ENCODE results near the gene TSPAN17.
"Not testable (repeated sequence)": the region's sequence is repeated elsewhere in the genome, so short reads cannot be mapped to it uniquely, and the experiment has no call there.

TSPAN17 gene

GRCh38 chr5:176687247-176687646 lies 40.0 kb downstream of the TSPAN17 start:
- no peak for DNase-seq

- DNase-seq = no peak
Observed at GRCh38 chr5:176687881-176688280, 40.6 kb downstream of the TSPAN17 start.

- no peak for DNase-seq
Observed at GRCh38 chr5:176690911-176691310, 43.6 kb downstream of the TSPAN17 start.

- no peak for DNase-seq
Observed at GRCh38 chr5:176691524-176691923, 44.2 kb downstream of the TSPAN17 start.

GRCh38 chr5:176692326-176692725 lies 45.0 kb downstream of the TSPAN17 start:
- no peak for DNase-seq

- no peak for DNase-seq
Observed at GRCh38 chr5:176692839-176693476, 45.7 kb downstream of the TSPAN17 start.

- DNase-seq = no peak
Observed at GRCh38 chr5:176693477-176693851, 46.2 kb downstream of the TSPAN17 start.

- DNase-seq = no peak
Observed at GRCh38 chr5:176694146-176694545, 46.9 kb downstream of the TSPAN17 start.

GRCh38 chr5:176694631-176695030 lies 47.3 kb downstream of the TSPAN17 start:
- no peak for DNase-seq

- DNase-seq = no peak
Observed at GRCh38 chr5:176695073-176695472, 47.8 kb downstream of the TSPAN17 start.

GRCh38 chr5:176697267-176697933 lies 50.1 kb downstream of the TSPAN17 start:
- no peak for DNase-seq

- DNase-seq = no peak
Observed at GRCh38 chr5:176697934-176698538, 50.8 kb downstream of the TSPAN17 start.

- not testable (repeated sequence) for DNase-seq
Observed at GRCh38 chr5:176699446-176699845, 52.2 kb downstream of the TSPAN17 start.

- no peak for DNase-seq
Observed at GRCh38 chr5:176700239-176700847, 53.1 kb downstream of the TSPAN17 start.

- no peak for DNase-seq
Observed at GRCh38 chr5:176702671-176703641, 55.7 kb downstream of the TSPAN17 start.

GRCh38 chr5:176703857-176704256 lies 56.6 kb downstream of the TSPAN17 start:
- DNase-seq = no peak

GRCh38 chr5:176704355-176704754 lies 57.1 kb downstream of the TSPAN17 start:
- no peak for DNase-seq

- no peak for DNase-seq
Observed at GRCh38 chr5:176704817-176705216, 57.5 kb downstream of the TSPAN17 start.
